Sigmoid colon (tissue), 7 donors: Measurements from ENCODE around the gene GNAI2. TPM values are rescaled to one million over a fixed set of nuclear protein-coding genes. Genes with fewer than 3 reads are reported as not detected.
"Not testable (repeated sequence)": the region's sequence is repeated elsewhere in the genome, so short reads cannot be mapped to it uniquely, and the experiment has no call there.

ENCODE experiments used
- DNase-seq: peaks from one replicate; pipeline ENCODE4 v3.0.0-alpha.2; 2019
- H3K27ac ChIP-seq, 4 donors: fragments of 200-600 bp; sonication (generic); one replicate each; pipeline ENCODE4 v1.5.1; 2016 to 2019; ENCODE audit warnings: mild to moderate bottlenecking in 1 of 4
- H3K27me3 ChIP-seq, 3 donors: fragments of 200-600 bp; sonication (generic); one replicate each; pipeline ENCODE4 v1.5.1; 2019; ENCODE audit warnings: mild to moderate bottlenecking in 1 of 3
- H3K36me3 ChIP-seq, 4 donors: fragments of 200-600 bp; sonication (generic); one replicate each; pipeline ENCODE4 v1.5.1; 2016 to 2019
- H3K4me1 ChIP-seq, 4 donors: fragments of 200-600 bp; sonication (generic); one replicate each; pipeline ENCODE4 v1.5.1; 2017 to 2019
- H3K4me3 ChIP-seq, 4 donors: fragments of 200-600 bp; sonication (generic); one replicate each; pipeline ENCODE4 v1.5.1; 2017 to 2019; ENCODE audit warnings: mild to moderate bottlenecking in 2 of 4, moderate library complexity in 1 of 4
- H3K9me3 ChIP-seq, 4 donors: fragments of 200-600 bp in 3 of 4; sonication (generic) in 3 of 4; one replicate each; pipeline versions ENCODE4 v1.5.1 to v1.6.1; 2013 to 2019
- CTCF ChIP-seq, 4 experiments: fragments of 450-650 bp in 3 of 4; fragments of 200-600 bp in 1 of 4; IDR thresholded peaks; one replicate each; pipeline ENCODE4 v1.5.1; 2016 to 2019; ENCODE audit warnings: antibody characterized with exemption in 4 of 4, mild to moderate bottlenecking in 3 of 4, moderate library complexity in 2 of 4
- EP300 ChIP-seq, 4 donors: sonication (generic); formaldehyde crosslinking; IDR thresholded peaks; one replicate each; pipeline ENCODE4 v1.6.1; 2017; ENCODE audit warnings: antibody characterized with exemption in 4 of 4
- POLR2A ChIP-seq, 2 donors: fragments of 450-650 bp; IDR thresholded peaks; one replicate each; pipeline ENCODE4 v1.6.1; 2016; ENCODE audit warnings: antibody characterized with exemption in 2 of 2, mild to moderate bottlenecking in 2 of 2, moderate library complexity in 2 of 2
- POLR2AphosphoS5 ChIP-seq, 4 donors: sonication (generic); formaldehyde crosslinking; IDR thresholded peaks; one replicate each; pipeline ENCODE4 v1.6.1; 2017; ENCODE audit warnings: antibody characterized with exemption in 4 of 4
- WGBS, 2 donors: extraction: QIAGEN DNeasy Blood & Tissue Kit; methylation state at CpG; one replicate each; pipeline ENCODE4 v1.1.7; 2013; 5-methylcytosine and 5-hydroxymethylcytosine counted together
- intact Hi-C: fragments of 100-400 bp; cut with DNase I; formaldehyde crosslinking; loops from one replicate; pipeline ENCODE4 v1.15.1; 2023
- polyA plus RNA-seq, 3 donors: library from polyadenylated mRNA; stranded (reverse); fragments of 200-250 nt; gene quantifications; one replicate each; pipeline ENCODE4 v1.2.3, GENCODE V29; 2013
- total RNA-seq, 4 donors: library from RNA; depleted of rRNA; stranded (reverse); fragments of >200 nt; gene quantifications; one replicate each; pipeline ENCODE4 v1.1.0, GENCODE V29; 2016
- donor health status: healthy with polysubstance abuse.
- donor health status: Bipolar disorder and iron deficiency.
- donor health status: healthy.

GNAI2 gene
- total and polyA plus RNA-seq, 7 donors: 43.9 to 171 (median 149) TPM

- no peaks in the 10 kb centered on the region for H3K9me3 ChIP-seq
- H3K4me3 ChIP-seq: no peak overlapping the region
- peaks cover 0 to 11% (median 0%) of the 10 kb centered on the region in 4 donors for H3K36me3 ChIP-seq
- 76 to 81% methylated on average over 4 of the region's 4 CpGs for WGBS, 2 donors
- DNase-seq: no peak
- peak overlapping the region in 2 of 4 donors; percentile 22 to 27 for H3K27ac ChIP-seq
- H3K27me3 ChIP-seq: peaks cover 0 to 21% (median 0%) of the 10 kb centered on the region in 3 donors
- intact Hi-C loops: no loop called here
- H3K4me1 ChIP-seq: peaks cover 0 to 22% (median 13%) of the 10 kb centered on the region in 4 donors
- TF ChIP-seq POLR2AphosphoS5 (IDR thresholded peaks at IDR 0.05): no peak
- no peak for TF ChIP-seq EP300 (IDR thresholded peaks at IDR 0.05)
- TF ChIP-seq POLR2A (IDR thresholded peaks at IDR 0.05): no peak
- no peak for TF ChIP-seq CTCF (IDR thresholded peaks at IDR 0.05)
Measured at GRCh38 chr3:50278123-50278879, 42.3 kb downstream of the GNAI2 start.

DNA sequence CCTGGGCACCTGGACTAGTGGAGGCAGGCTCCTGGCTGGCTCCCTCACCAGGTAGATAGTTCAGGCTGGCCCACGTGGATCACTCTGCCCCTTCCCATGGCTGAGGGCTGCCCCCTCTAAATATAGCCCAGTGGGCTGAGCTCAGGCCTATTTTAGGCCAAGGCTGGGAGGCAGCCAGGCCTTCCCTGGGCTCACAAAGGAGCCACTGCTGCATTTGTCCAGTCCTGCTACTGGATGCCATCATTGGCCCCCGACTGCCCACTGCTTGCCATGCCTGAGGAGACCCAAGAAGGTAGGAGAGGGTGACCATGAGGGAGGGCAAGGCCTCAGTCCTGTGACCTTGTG, 42.8 kb downstream of the GNAI2 start, which contains the start of gene LSMEM2:
LSMEM2 (plus strand) TSS at position 208 of the 345 bp plus-strand sequence; CDS start at position 235, 27 bp downstream.
- Histone ChIP-seq H3K27ac (peak within 1 kb of the TSS in 2 of 4 donors; percentile 22 to 27), H3K36me3 (peaks cover 0 to 11% (median 0%) of the 10 kb centered on the region in 4 donors), H3K9me3 (no peaks in the 10 kb centered on the region), H3K4me1 (peaks cover 0 to 17% (median 8%) of the 10 kb centered on the region in 4 donors), H3K4me3 (no peak within 1 kb of the TSS), H3K27me3 (peaks cover 0 to 16% (median 0%) of the 10 kb centered on the region in 3 donors)
- DNase-seq: no peak
- TF ChIP-seq EP300 (IDR thresholded peaks at IDR 0.05): no peak
- no peak for TF ChIP-seq CTCF (IDR thresholded peaks at IDR 0.05)
- no peak for TF ChIP-seq POLR2A (IDR thresholded peaks at IDR 0.05)
- no peak for TF ChIP-seq POLR2AphosphoS5 (IDR thresholded peaks at IDR 0.05)
- WGBS, 2 donors: 67 to 68% methylated on average over 2 of the region's 2 CpGs
- intact Hi-C loops: no loop called here

DNA sequence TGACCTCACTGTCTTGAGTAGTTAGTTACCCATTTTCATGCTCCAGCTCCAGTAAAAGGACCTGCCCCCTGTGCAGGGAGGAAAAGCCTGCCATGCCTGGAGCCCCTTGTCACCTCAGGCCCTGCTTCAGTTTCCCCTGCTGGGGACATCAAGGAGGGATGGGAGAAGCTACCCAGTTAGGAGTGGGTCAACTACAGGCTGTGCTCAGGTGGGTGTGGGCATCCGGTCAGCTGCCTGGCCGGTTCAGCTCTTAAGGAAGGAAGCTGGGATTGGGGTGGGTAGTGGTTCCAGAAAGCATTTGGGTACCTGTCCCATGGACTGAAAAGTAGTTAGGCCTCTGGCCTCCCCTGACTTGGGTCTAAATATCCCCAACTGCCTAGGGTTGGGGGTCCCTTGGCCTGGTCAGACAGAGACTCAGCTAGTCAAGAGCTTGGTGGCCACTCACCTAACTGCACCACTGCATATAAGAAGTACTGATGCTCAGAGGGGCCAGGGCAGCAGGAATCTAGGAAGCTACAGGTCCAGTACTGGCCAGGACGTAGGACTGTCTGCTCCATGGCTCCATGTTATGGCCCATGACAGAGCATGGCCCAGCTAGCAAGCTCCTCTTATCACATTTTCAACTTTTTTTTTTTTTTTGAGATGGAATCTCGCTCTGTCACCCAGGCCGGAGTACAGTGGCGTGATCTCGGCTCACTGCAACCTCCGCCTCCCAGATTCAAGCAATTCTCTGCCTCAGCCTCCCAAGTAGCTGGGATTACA, 43.4 kb downstream of the GNAI2 start:
- peaks cover 0 to 14% (median 0%) of the 10 kb centered on the region in 3 donors for H3K27me3 ChIP-seq
- peaks cover 0 to 11% (median 0%) of the 10 kb centered on the region in 4 donors for H3K36me3 ChIP-seq
- no peak for TF ChIP-seq CTCF (IDR thresholded peaks at IDR 0.05)
- intact Hi-C loops: no loop called here
- H3K4me3 ChIP-seq: no peak overlapping the region
- 90 to 91% methylated on average over 8 of the region's 8 CpGs for WGBS, 2 donors
- no peaks in the 10 kb centered on the region for H3K9me3 ChIP-seq
- peak overlapping the region in 2 of 4 donors; percentile 22 to 27 for H3K27ac ChIP-seq
- peaks cover 0 to 12% (median 5%) of the 10 kb centered on the region in 4 donors for H3K4me1 ChIP-seq
- no peak for DNase-seq

DNA sequence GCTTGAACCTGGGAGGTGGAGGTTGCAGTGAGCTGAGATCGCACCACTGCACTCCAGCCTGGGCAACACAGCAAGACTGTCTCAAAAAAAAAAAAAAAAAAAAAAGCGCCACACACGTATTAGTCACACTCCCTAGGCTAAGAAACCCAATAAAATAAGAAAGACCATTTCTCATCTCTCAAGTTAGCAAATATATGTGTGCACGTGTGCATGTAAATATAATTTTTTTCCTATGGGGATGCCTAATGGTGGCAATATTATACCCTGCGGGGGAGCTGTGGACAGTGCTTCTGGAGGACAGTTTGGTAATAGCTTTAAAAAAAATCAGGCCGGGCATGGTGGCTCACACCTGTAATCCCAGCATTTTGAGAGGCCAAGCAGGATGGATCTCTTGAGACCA, 48.1 kb downstream of the GNAI2 start:
- H3K4me3 ChIP-seq, H3K27me3 ChIP-seq, H3K27ac ChIP-seq, H3K4me1 ChIP-seq, intact Hi-C loops, H3K9me3 ChIP-seq, DNase-seq: not testable (repeated sequence)
- peaks cover 11 to 29% (median 17%) of the 10 kb centered on the region in 4 donors for H3K36me3 ChIP-seq
- WGBS, 2 donors: 75 to 91% methylated on average over 6 of the region's 6 CpGs
